ENCODE measurements around the gene FHL1.
"Not testable (repeated sequence)": the region's sequence is repeated elsewhere in the genome, so short reads cannot be mapped to it uniquely, and the experiment has no call there.

Gene FHL1

DNA sequence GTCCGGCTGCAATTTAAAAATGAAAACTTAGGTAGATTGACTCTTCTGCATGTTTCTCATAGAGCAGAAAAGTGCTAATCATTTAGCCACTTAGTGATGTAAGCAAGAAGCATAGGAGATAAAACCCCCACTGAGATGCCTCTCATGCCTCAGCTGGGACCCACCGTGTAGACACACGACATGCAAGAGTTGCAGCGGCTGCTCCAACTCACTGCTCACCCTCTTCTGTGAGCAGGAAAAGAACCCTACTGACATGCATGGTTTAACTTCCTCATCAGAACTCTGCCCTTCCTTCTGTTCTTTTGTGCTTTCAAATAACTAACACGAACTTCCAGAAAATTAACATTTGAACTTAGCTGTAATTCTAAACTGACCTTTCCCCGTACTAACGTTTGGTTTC lies 62.9 kb downstream of the FHL1 start:
- DNase-seq, result no peak

DNA sequence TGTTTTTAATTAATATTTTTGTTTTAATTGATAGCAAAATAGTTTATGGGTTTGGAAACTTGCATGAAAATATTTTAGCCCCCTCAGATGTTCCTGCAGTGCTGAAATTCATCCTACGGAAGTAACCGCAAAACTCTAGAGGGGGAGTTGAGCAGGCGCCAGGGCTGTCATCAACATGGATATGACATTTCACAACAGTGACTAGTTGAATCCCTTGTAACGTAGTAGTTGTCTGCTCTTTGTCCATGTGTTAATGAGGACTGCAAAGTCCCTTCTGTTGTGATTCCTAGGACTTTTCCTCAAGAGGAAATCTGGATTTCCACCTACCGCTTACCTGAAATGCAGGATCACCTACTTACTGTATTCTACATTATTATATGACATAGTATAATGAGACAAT lies 63.5 kb downstream of the FHL1 start:
- DNase-seq, result no peak

DNA sequence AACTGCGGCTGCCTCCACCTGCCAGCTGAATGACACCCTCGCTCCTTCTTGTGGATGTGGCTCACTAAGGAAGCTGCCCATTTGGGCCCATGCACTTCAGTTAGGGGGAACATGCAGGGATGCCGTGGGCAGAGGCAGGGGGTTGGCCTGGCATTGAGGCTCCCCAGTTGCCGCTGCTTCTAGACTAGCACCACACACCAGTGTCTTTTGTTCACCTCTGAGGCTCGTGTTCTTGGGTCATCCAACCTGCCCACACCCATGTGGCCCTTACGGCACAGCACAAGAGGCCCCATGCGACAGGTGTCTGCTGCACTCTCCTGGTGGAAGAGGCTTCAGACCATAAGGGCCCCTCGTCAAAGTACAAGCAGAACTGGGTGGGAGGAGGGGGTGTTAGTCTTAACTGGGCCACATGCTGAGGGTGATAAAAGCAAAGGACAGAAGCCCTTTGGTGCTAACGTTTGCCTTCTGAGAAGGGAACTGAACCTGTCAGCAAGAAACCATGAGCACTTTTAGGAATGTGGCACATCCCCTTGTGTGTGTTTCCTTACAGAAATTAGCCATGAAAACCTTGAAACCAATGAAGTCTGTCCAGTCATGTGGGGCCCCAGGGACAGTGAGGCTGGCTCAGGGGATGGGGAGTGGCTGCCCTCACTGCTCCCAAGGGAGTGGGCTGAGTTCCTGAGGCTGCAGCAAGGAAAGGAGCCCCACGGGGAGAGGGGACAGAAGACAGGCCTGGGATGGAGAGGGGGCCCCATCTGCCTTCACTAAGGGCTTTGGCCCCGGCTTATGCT lies 64.6 kb downstream of the FHL1 start:
- DNase-seq, result no peak

DNA sequence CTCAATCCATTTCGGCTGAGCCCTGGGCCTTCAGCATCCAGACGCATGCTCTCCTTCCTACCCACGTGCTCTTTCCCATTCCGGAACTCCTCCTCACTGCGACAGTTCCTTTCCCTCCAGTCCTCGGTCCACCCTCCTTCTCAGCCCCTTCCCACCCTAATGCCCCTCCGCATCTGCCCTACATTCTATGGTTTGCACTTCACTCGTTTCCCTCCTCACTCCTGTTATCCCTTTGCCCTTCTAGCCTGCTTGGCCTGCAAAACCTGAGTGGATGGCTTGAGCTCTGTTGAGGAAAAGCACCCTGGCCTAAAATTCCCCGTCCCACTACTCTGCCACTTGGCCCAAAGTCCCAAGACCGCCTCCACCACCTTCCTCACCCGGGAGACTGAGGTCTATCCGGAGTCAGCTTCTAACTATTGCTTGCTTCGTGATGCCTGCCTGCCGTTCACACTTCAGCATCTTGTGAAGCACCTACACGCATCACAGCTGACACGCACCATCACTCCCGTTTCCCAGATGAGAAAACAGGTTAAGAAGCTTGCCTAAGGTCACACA lies 65.3 kb downstream of the FHL1 start:
- DNase-seq, result no peak

DNA sequence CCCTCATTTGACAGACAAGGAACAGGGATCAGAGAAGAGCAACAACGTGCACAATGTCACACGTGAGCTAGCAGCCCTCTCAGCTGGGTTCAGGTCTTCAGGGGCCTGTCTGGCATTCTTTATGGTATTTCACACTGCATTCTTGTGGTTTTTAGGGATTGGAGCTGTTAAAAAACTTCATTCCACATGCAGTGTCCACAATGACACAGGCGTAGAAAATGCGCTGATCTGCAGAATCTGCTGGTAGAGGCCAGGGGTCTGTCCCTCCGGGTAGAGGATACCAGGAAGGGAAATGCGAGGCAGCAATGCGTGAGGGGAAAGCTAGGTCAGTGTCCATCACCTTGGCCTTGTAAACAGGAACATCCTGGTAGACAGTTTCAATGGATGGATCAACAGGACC lies 67.2 kb downstream of the FHL1 start:
- no peak for DNase-seq

DNA sequence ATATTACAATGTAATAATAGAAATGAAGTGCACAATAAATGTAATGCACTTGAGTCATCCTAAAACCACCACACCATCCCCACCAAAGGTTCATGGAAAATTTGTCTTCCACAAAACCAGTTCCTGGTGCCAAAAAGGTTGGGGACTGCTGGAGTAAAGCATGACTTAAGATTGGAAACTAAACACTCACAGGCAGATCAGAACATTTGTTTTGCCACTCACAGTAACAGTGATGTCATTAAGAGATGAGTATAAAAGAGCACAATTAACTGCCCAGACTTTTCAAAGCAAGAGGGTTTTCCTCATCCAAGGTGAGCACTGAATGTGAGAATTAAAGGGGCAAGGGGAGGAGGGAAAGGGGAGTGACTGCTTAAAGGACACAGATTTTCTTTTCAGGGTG lies 68.2 kb downstream of the FHL1 start:
- DNase-seq, result no peak

DNA sequence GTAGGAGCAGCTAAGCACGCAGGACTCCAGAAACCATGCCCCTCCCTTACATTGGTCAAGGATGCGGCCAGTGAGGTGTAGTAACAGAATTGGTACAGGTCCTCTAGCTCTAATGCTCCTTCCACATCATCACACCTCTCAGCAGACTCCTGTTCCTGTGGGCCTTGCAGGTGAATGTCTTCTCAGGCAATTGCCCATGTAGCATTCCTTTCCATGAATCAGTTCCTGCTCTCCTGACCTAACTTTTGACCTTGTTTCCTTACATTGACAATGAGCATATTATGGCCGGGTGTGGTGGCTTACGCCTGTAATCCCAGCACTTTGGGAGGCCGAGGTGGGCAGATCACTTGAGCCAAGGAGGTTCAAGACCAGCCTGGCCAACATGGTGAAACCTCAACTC lies 72.6 kb downstream of the FHL1 start:
- no peak for DNase-seq

DNA sequence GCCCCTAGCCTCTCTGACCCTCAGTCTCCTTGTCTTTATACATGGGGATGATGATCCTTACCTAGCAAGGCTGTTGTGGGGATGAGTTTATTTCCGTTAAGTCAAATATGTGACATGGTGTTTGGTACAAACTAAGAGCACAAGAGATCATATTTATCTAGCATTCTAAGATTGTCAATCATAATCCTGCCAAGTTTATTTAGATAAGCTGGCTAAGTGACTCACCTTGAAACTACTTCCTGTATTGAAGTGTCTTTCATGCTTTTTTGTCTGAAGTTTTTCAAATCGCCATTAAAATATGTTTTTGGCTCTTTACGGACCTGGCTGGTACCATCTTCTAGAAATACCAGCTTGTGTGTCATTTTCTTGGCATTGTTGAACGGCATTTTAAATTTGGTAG lies 73.2 kb downstream of the FHL1 start:
- no peak for DNase-seq

DNA sequence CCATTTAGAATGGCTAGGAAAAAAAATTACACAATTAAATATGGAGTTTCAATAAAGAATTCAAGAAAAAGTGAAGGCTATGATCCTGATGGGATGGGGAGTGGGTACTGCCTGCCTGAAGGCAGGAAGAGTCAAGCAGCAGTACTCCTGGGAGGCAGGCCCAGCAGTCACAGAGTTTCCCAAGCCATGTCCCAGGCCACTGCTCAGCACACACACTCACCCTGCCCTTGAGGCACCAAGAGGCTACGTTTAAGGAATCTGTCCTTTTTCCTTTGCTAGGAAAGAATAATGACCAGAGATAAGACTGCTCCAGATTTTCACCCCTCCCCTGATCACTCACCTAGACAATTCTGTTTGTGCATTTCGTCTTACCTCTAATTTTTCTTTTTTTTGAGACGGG lies 73.6 kb downstream of the FHL1 start:
- DNase-seq, result no peak

DNA sequence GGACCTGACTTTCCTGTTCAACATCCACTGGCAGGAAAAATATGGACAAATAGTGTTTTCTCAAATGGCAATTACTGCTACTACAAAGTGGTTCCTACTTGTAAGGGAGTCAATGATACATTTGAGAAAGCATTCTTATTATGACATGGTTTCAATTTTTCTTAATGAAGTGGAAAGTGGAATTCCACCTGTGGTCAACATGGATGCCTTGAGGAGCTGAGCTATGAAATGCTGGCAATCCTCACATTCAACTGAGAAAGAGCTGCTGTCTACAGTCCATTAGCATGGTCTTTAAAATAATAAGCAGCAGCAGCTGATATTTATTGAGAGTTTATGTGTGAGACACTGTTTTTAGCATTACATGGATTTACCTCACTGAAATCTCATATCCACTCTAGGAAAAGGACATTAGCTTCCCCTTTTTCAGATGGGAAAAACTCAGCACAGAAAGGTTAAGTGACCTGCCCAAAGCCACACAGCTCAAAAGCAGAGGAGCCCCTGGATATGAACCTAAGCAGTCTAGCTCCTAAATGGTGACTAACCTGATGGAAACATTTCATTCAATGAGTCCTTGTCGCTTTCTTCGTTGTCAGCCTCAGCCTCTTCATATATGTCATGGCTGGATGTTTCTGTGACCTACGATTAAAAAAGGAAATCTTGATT lies 74.6 kb downstream of the FHL1 start:
- no peak for DNase-seq

DNA sequence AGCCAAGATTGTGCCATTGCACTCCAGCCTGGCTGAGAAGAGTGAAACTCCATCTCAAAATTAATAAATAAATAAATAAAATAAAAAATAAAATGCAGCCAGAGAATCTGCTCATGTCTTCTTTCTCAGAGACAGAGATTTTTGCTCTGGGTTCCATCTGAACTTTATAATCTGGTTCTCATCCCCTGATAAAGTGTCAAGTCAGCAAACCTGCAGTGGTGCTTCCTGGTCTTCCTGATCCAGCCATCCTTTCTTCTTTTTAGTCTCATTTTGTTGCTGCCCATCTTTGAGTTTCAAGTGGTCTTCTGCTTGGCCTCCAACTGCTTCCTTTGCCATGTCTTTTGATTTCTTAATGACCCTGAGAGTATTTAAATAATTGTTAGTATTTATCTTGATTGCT lies 79.7 kb downstream of the FHL1 start:
- no peak for DNase-seq

DNA sequence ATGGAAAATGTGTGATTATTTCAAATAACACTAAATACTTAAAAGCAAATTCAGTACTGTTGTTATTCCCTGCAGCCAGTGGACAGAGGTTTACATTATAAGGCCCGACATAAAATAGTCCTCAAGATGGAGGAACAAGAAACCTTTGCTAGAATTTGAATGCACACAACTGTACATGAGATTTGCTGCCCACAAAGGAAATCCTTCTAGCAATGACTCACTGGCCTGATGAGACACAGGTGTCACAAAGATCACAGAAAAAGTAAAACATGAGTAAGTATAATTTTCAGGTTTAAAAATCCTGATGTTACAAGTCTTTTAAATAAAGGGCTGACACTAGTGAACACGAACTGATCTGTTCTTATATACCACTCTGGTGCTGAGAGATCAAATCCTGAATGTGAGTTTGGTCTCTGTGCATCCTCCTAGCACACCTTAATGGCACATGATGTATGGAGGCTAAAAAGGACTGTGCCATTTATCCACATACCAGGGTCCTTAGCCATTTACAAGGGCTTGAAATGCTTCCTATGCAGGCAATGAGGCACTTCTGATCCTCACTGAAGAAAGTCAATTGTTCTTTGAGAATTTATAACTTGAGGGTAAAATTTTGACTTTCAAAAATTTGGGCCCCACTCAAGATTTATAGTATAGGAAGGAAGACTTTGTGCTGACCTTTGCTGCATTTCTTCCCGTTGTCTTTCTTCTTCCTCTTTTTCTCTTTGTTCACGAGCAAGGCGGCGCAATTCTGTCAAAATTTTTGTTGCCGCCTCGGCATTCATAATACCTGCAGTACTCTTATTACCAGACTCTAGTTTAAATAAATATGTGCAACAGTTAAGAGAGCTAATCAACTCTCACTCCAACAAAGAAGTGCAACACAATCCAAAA lies 80.9 kb downstream of the FHL1 start:
- no peak for DNase-seq

DNA sequence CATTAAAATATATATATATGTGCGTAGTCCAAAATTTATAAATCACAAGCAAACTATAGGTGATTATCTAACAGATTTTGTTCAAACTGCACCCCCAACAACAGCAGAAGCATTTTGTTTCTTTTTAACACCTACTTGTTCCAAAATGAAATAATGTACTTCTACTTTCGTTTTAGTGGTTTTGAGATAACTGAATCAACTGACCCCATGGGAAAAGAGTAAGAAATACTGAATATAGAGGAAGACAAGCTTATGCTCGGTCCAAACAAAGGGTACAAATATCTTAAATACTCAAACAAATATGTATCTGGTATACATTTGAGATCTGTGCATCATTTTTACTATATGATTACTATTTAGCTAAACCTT lies 81.5 kb downstream of the FHL1 start:
- no peak for DNase-seq

DNA sequence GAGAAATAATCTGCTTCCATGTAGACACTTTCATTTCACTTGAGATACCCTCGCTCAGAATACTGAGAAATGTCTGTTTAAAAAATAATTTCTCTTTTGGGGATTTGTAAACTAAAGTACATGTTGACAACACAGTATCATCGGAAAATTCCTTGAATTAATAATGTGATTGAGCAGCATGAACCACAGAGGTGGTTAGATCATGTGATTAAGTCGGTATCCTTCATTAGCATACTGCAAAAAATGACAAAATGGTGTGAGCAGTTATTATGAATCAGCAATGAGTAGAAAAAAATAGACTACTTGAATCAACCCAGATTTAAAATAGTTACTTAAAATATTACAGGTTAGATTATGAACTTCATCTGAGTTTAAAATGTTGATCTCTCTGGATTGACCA lies 89.7 kb downstream of the FHL1 start:
- DNase-seq, result no peak

DNA sequence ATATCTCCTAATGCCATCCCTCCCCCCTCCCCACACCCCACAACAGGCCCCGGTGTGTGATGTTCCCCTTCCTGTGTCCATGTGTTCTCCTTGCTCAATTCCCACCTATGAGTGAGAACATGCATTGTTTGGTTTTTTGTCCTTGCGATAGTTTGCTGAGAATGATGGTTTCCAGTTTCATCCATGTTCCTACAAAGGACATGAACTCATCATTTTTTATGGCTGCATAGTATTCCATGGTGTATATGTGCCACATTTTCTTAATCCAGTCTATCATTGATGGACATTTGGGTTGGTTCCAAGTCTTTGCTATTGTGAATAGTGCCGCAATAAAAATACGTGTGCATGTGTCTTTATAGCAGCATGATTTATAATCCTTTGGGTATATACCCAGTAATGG lies 90.5 kb downstream of the FHL1 start:
- DNase-seq, result not testable (repeated sequence)

DNA sequence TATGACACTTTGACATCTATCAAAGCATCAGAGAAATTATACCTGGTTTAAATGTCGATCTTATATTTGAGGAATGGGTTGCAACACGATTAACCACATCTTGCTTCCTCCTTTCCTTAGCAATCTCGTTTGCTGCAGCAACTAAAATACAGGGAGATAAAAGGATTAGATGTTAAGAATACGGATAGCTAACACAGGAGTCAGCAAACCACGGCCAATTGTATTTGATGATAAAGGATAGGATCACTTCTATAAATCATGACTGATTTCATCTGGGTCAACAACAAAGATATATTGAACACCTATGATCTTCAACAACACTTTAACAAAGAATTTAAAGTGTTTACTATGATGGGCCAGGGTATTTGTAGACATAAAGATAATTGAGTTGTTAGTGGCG lies 98.9 kb downstream of the FHL1 start:
- no peak for DNase-seq

DNA sequence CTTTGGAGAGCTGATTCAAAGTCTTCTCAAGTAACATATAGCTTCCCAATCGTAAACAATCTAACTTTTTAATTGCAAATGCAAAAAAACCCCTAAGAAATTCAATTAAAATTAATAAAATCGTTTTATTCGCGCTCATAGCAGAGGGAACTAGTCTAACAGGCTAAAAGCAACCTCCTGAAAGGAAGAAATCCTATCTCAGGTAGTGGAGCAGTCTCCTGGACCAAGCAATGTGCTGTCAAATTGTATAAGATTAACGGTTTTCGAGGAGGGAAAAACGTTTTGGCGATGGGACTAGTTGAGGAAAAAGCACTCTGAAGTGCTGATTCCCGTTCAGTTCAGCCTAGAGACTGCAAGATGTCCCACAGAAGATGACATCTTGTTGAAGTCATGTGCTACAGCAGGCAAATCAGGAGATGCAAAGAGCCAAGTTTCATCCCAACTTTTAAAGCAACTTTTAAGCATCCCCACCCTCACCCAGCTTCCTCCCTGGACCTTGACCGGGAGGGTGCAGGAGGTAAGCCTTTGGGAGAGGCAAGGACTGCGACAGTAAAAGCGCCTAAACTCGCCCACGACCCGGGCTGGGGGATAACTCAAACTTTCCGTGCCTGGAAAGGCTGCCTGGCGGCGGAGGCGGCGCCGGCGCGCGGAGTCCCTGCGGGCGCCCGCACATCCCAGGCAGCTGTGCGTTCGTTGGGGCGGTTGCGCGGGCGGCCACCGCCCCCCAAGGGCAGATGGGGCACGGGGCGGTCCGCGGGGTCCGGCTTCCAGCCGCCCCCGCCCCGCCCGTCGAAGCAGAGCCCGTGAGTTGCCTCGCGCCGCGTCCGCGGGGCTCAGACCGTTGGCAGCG lies 103.1 kb downstream of the FHL1 start:
- peak in 2 of 6 experiments; percentile 3 to 18 for DNase-seq

DNA sequence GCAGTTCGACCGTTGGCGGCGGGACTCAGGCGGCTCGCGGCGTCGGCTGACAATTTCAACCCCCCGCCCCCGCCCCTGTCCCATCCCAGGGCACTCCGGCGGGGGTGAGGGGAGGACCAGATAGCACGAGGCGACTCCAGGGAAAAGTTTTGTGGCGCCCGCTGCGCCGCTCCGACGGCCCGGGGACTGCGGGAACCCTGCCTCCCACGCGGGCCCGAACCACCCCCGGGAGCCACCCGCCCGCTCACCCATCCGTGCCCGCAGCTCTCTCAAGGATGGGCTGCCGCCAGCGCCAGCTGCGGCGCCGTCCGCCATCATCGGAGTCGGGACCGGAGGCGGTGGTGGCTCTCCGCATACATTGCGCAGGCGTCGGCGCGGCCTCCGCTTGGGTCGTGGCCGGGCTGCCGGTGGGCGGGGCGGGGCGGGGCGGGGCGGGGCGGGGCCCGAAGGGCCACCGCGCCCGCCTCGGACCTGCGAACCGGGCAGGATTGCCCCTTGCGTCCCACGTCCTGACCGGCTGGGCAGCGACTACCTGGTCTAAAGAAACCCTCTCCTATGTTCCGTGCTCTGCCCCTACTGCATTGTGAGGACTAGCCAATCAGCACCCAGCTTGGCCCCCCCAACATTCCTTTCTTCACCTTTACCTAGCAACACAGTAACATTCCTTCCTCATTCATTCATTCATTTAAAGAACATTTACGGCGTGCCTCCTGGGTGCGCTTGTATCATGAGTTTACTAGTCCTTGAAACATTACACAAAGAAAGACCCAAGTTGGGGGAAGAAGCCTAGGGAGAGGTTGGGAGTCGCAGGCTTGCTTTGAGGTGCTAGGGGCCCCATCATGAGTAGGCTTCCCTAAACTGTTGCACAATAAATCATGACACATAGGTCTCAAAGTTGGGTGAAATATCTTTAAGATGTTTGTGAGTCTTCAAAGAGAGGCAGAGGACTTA lies 104.0 kb downstream of the FHL1 start, which contains the start of gene MAP7D3:
Gene MAP7D3 (minus strand): TSS at position 360 of the 951 bp plus-strand sequence. CDS start 42 bp downstream, at position 318.
- DNase-seq, result peak; percentile 48 to 79 (median 61)

DNA sequence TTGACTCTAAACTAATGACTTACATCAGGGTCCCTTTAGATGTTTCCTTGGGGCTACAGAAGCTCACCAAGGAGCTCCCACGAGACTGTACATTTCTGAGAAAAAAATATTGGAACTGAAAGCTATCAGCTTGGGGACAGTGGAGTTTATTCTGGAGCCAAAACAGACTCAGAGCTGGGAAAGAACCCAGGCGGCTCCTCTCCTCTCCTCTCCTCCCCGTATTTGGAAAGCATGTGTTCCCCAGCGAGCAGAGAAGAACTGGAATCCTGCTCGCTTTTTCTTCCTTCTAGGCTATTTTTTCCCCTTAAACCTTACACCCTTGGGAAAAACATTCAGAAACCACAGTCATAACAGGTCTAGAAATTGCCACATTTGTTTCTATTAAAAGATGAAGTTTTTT lies 108.2 kb downstream of the FHL1 start:
- no peak for DNase-seq

DNA sequence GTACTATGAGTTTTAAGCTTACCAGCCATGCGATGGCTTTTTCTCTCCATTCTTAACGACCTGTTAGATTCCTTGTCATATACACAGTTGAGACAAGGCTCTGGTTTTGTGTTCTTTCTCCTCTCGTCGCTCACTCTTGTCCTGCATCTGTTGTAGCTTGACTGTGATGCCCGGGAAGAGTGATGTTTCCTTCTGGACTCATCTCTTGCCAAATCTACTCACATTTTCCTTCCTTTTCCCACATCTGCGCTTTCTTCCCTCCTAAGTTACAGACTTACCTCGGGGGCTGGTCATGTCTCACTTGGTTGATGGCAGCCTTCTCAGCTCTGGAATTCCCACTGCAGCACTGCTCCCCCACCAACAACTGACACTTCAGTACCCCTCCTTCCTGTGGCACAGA lies 108.7 kb downstream of the FHL1 start:
- DNase-seq, result no peak

DNA sequence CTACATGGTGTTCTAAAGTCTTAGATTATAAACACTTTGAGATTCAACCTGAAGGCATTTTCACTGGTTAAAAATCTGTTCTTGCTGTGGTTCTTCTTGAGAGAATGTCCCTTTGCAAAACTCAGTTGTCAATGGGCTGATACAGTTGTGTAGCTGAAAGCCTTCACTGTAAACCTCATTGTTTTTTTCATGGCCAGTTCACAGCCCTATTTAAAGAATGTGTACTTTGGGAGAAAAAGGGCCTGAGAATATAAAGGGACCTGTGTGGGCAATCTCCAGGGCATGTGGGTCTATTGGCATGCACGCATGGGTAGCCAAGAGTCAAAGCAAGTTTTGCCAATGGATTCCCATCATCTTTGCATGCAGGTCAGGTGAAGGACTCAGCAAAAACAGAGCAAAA lies 111.6 kb downstream of the FHL1 start:
- DNase-seq, result no peak

Measured in stimulated activated naive CD4-positive, alpha-beta T cell (primary cell).